Prostate gland (tissue), 2 donors: ENCODE results near the gene C1QTNF7.

ENCODE experiments used
- POLR2A ChIP-seq: fragments of 450-650 bp; IDR thresholded peaks from one replicate; pipeline ENCODE4 v1.6.1; 2016; ENCODE audit warnings: antibody characterized with exemption, mild to moderate bottlenecking
- POLR2AphosphoS5 ChIP-seq: sonication (generic); formaldehyde crosslinking; IDR thresholded peaks from one replicate; pipeline ENCODE4 v1.6.1; 2017; ENCODE audit warnings: antibody characterized with exemption
- TF ChIP-seq, protein P1 (sequence below), 4 experiments: fragments of 200-600 bp in 2 of 4; fragments of 450-650 bp in 2 of 4; sonication (generic) in 2 of 4; IDR thresholded peaks; 1 replicate in 3 of 4; 2 replicates in 1 of 4; pipeline ENCODE4 v1.5.1; 2016 to 2019; ENCODE audit warnings: antibody characterized with exemption in 4 of 4, mild to moderate bottlenecking in 2 of 4, moderate library complexity in 2 of 4

DNA sequence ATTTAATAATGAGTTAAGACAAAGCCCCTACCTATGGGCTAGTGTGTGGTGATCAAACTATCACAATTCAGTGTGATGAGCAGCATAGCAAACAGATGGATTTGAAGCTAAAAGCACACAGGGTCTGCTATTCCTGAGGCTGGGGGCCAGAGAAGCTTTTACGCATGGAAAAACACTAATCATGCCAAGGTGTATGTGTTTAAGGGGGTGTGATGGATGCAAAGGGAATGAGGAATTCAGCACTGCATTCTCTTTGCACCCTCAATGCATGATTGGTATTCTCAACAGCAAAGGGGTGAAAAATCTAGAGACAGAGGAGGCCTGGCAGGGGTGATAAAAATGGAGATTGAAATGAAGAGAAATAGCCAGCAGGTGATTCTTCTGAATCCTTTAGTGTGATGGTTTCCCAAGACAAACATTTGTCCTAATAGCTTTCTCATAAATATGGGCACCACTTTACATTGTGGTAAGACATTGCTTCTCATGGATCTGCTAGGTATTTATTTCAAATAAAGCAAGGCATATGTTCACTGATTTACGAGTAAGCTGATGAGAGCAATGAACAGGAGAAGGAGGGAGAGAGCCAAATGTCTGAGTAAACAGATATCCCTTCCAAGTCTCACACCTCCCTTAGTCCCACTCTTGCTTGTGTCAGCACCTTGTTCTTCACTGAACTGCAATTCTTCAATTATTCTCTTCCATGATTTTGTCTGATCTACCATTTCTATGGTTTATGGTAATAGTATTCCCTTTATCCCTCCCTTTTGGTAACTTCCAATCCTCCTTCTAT lies 15.7 kb downstream of the C1QTNF7 start:
- TF ChIP-seq, protein P1, sequence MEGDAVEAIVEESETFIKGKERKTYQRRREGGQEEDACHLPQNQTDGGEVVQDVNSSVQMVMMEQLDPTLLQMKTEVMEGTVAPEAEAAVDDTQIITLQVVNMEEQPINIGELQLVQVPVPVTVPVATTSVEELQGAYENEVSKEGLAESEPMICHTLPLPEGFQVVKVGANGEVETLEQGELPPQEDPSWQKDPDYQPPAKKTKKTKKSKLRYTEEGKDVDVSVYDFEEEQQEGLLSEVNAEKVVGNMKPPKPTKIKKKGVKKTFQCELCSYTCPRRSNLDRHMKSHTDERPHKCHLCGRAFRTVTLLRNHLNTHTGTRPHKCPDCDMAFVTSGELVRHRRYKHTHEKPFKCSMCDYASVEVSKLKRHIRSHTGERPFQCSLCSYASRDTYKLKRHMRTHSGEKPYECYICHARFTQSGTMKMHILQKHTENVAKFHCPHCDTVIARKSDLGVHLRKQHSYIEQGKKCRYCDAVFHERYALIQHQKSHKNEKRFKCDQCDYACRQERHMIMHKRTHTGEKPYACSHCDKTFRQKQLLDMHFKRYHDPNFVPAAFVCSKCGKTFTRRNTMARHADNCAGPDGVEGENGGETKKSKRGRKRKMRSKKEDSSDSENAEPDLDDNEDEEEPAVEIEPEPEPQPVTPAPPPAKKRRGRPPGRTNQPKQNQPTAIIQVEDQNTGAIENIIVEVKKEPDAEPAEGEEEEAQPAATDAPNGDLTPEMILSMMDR (IDR thresholded peaks at IDR 0.05): no peak
- TF ChIP-seq POLR2A (no peak), POLR2AphosphoS5 (no peak)
